Medulla oblongata (tissue), 1 donor: Measurements from ENCODE around the gene PTPRK.

Experiments used
- DNase-seq: peaks from one replicate; pipeline ENCODE4 v3.0.0-alpha.2; 2015; ENCODE audit errors: extremely low spot score

The PTPRK gene

GRCh38 chr6:128389820-128390534, 130.4 kb downstream of the PTPRK start:
- DNase-seq = no peak

- no peak for DNase-seq
These were observed 132.0 kb downstream of the PTPRK start for GRCh38 chr6:128388380-128388779.

GRCh38 chr6:128380891-128381290, 139.5 kb downstream of the PTPRK start:
- no peak for DNase-seq

GRCh38 chr6:128379577-128379976, 140.8 kb downstream of the PTPRK start:
- no peak for DNase-seq

- DNase-seq = no peak
These were observed 143.4 kb downstream of the PTPRK start for GRCh38 chr6:128376952-128377503.

- DNase-seq = no peak
These were observed 149.3 kb downstream of the PTPRK start for GRCh38 chr6:128371136-128371535.

GRCh38 chr6:128370072-128370471, 150.3 kb downstream of the PTPRK start:
- DNase-seq = no peak

GRCh38 chr6:128368213-128368944, 152.0 kb downstream of the PTPRK start:
- DNase-seq = no peak

GRCh38 chr6:128367437-128367836, 153.0 kb downstream of the PTPRK start:
- DNase-seq = no peak

- no peak for DNase-seq
These were observed 154.8 kb downstream of the PTPRK start for GRCh38 chr6:128365520-128366160.

- DNase-seq = no peak
These were observed 155.5 kb downstream of the PTPRK start for GRCh38 chr6:128364766-128365519.

- no peak for DNase-seq
These were observed 157.2 kb downstream of the PTPRK start for GRCh38 chr6:128363020-128363813.

- DNase-seq = no peak
These were observed 159.0 kb downstream of the PTPRK start for GRCh38 chr6:128361378-128361777.

GRCh38 chr6:128358244-128358776, 162.1 kb downstream of the PTPRK start:
- no peak for DNase-seq

GRCh38 chr6:128357392-128358130, 162.8 kb downstream of the PTPRK start:
- no peak for DNase-seq

- no peak for DNase-seq
These were observed 168.0 kb downstream of the PTPRK start for GRCh38 chr6:128352366-128352765.

- no peak for DNase-seq
These were observed 169.2 kb downstream of the PTPRK start for GRCh38 chr6:128351255-128351514.

- DNase-seq = no peak
These were observed 169.8 kb downstream of the PTPRK start for GRCh38 chr6:128350416-128351254.

- DNase-seq = no peak
These were observed 173.3 kb downstream of the PTPRK start for GRCh38 chr6:128347123-128347522.
